Activated CD8-positive, alpha-beta memory T cell treated with anti-CD3 and anti-CD28 coated beads, Interleukin-2, amount 50 U/mL, for 4 hours (primary cell): ENCODE results near the gene PPME1.

ENCODE experiments used
- DNase-seq: peaks from one replicate; pipeline ENCODE4 v3.0.0-alpha.2; 2020

Gene PPME1

DNA sequence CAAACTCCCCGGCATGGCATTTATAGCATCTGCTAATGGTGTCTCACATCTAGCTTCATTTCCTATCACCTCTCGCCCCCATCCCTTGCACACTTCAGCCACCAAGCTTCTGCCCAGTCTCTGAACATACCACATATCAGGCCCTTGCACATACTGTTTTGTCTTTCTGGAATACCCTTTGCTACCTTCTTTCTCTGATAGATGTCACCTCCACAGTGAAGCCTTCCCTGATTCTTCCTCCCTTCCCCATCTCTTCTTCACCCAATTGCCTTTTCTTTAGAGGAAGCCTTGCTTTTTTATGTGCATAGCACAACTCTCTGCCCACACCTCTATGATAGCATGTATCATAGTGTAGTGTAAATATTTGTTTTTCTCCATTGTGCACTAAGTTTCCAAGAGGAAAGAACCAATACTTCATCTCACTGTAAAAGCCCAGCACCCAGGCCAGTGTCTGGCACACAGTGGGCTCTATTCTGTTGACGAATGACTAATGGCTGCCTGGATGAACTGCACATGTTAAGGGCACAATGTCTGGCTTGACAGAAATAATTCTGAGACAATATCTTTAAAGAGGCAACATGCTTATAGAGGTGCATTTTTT, 112.6 kb downstream of the PPME1 start:
- DNase-seq = no peak

DNA sequence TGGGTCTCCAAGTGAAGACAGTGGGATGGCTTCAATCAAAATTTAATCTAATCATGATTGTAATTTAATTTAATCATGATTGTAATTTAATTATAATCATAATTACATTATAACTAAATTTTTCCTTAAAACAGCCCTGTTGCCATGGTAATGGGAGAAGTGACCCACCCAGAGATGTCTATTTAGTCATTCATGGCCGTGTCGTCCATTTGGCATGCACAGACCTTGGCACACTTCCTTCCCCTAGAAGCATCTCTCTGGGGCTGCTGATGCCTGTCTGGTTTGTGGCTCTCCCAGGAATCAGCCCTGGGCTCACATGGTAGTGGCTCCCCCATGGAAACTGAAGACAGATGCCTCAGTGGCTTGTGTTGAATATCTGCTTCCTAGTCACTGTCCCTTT, 113.4 kb downstream of the PPME1 start:
- no peak for DNase-seq

DNA sequence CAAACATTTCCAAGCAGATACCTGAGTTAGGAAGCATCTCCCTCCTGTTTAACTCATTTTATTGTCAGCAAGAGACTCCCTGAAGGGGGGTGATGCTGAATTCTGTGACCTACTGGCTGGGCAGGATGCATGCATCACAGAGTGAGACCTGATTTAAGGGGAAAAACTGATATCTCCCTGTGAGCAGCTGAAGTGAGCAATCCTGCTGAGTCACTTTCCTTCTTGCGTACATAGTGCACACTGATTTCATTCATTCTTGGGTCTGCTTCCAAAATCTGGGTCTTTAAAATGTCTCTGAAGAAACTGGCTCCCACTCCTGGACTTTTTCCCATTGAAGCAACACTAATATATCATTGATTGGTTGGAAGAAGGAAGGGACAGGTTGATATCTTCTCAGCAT, 117.1 kb downstream of the PPME1 start:
- DNase-seq = no peak

DNA sequence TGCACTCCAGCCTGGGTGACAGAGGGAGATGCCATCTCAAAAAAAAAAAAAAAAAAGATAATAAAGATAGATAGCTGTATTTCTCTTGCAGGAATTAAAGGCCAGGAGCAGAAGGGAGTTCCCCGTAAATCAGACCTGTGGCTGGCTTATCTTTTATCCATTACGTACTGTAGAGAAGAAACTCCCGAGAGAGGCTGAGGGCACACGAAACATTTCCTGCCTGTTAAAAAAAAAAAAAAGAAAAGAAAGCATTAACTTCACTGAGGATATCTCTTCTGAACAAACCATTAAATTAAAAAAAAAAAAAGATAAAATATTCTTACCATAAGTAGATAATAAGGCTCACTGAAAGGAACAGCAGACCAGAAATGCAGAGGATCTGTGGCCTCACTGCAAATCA, 117.8 kb downstream of the PPME1 start:
- no peak for DNase-seq

DNA sequence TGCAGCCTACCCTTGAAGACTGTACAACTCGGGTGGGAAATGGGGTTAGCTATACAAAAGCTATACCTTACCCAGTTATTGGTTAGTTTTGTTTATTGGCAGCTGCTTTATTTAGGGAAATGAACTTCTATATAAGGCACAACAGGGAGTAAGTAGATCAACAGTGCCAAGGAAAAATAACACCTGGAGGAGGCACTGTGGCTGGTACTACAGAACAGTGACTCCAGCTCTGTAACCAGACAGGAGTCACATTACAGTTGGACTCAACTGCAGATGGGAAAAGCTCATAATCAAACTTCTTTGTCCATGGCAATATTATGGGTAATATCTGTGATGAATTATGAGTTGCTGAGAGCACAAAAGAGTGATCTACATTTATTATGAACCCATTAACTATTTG, 126.4 kb downstream of the PPME1 start:
- DNase-seq = no peak

DNA sequence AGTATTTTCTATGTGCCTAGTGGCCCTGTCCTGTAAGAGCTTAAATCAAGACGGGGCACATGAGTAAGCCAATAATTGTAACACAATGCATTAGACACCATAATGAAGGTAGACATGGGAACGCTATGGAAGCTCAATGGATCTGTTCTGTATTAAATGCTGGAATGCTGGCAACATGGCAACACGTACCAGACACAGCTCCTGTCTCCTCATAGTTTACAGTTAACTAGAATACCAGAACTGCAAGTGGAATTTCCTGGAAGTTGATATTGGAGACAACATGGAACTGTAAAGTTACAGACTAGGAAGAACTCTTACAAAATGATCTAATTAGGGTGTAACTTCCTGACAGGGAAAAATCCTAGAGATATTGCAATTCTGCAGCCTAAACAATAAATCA, 127.9 kb downstream of the PPME1 start:
- no peak for DNase-seq
